ENCODE results near the gene ANKRD42.
"Not testable (repeated sequence)": the region's sequence is repeated elsewhere in the genome, so short reads cannot be mapped to it uniquely, and the experiment has no call there.

Gene ANKRD42

DNA sequence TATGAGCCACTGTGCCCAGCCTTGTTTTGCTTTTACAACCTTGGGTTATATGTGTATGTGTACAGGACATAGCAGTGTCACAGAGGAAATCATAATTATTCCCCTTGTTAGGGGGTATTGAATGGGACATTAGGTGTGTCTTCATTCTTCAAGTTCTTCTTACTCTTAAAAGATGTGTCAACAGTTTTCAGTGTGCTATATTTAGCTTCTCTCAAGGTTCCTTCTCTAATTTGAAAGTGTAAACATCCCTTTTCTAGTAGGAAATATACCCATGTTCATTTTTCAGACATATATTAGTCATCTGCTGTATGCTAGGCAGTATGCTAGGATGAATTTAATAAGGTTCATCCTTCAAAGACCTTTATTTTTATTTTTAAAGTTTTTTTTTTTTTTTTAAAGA lies 19.5 kb upstream of the ANKRD42 start:
- no peak for DNase-seq (ENCODE audit: low read depth)

DNA sequence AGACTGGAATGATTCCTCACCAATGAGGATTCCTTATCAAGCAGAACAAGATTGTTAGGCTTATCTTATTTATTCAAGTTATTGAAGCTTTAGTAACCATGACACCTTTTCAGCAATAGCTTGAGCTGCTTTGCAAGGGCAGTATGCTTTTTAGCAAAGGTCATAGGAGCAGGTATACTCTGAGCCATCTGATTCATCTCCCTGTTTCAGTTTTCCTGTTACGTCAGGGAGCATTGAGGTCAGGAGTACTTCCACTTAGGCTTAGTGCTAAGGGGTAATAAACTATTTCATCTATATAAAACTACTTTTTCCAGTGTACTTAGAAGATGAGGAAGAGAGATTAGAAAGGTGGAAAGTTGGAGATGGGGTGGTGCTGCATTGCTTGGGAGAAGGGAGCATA lies 17.7 kb upstream of the ANKRD42 start:
- no peak for DNase-seq (ENCODE audit: low read depth)

DNA sequence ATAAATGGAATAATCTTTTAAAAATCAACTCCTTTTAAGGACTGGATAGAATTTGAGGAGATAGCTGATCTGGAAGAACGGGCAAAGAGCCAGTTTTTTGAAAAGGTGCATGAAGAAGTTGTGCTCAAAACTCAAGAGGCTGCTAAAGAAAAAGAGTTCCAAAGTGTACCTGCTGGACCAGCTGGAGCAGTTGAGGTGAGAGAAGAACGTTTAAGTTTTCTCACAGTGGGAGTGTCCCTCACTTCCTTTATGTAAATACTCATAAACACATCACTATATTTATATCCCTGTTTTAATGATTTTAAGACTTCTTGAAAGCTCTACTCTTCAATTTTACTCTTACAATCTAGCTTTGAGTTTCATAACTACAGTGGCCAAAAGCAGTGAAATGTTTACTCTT lies 11.7 kb upstream of the ANKRD42 start:
- no peak for DNase-seq (ENCODE audit: low read depth)

DNA sequence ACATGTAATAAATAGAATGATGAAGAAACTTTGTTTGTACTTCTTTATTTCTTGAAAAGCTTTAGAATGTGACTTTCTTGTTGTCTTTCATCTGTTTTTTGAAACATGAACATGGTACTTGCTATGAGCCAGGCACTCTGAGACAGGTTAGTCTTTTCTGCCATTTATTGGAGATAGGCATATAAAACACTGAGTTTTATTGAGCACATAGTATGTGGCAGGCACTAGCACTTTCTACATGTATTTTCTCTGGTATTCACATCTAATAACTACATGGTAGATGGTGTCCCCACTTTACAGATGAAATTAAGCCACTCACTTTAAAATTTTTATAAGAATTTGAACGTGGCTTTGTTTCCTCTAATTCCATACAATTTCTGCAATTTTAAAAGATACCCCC lies 7.7 kb upstream of the ANKRD42 start:
- no peak for DNase-seq (ENCODE audit: low read depth)

DNA sequence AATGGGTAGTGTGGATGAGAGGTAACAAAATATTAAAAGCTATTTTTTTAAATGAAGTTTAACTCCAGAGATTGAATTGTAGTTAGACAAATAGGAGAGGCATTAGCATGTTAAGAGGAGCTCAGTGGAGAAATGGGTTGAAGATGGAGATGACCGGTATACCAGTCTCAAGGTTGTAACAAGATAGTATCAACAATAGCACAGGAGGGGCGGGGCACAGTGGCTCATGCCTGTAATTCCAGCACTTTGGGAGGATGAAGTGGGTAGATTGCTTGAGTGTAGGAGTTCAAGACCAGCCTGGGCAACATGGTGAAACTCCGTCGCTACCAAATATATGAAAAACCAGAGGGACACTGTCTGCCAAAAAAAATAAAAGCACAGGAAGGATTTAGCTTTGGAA lies 6.0 kb upstream of the ANKRD42 start:
- DNase-seq (ENCODE audit: low read depth) = no peak

DNA sequence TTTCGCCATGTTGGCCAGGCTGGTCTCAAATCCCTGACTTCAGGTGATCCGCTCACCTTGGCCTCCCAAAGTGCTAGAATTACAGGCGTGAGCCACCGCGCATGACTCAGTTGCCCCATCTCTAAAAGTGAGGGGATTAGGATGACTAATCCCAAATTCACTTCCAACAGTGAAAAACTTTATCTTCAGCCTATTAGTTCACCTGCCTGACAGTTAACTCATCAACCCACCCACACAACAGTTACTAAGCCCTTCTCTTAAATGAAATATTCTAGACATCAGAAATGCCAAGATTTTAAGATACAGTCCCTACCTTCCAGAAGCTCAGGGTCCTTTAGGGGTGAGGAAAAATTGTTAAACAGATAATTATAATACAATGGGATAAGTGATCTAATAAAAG lies 2.0 kb upstream of the ANKRD42 start:
- DNase-seq (ENCODE audit: low read depth) = no peak

DNA sequence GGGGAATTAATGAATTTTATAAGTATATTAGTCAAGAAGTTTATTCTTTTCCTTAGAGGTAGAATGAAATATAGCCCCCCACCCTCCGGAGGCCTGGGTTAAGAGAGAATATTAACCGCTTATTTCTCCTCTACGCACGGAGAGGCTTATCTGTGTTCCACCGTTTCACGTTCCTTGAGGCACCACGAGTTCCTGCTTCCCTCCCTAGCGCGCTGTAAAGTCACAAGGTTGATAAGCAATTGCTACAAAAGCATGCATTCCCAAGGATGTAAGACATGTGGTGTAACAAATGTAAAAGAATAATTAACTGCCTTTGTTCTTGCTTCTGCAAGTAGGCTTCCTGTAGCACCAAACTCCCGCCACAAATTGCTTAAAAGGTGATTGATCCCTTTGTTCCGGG lies 1.5 kb upstream of the ANKRD42 start:
- DNase-seq (ENCODE audit: low read depth) = no peak

DNA sequence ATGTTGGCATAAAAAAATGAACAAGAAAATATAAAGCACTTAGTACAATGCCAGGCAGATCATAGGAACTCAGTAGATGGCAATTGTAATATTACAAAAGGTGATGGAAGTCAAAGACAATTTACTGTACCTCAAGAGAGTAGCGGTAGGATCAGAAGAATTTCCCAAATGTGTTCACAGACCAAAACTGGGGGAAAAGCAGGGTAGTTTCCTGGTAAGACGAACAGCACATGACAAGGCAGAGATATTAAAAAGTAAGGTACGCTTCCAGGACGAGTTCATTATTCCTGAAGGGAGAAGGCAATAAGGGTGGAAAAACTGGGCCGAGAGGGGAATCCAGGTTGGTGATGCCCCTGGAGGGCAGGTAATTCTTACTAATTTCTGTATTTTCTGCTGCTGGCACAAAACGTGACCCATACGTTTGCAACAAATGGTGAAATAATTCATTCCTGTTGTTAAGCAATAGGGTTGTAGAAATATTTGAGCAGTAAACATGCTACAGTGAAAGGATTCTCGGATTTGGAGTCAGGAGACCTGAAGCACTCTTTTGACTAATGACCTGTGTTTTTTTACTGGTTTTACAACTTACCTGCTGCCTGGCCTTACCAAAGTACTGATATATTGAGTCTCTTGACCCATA lies 786 bp upstream of the ANKRD42 start:
- no peak for DNase-seq (ENCODE audit: low read depth)

DNA sequence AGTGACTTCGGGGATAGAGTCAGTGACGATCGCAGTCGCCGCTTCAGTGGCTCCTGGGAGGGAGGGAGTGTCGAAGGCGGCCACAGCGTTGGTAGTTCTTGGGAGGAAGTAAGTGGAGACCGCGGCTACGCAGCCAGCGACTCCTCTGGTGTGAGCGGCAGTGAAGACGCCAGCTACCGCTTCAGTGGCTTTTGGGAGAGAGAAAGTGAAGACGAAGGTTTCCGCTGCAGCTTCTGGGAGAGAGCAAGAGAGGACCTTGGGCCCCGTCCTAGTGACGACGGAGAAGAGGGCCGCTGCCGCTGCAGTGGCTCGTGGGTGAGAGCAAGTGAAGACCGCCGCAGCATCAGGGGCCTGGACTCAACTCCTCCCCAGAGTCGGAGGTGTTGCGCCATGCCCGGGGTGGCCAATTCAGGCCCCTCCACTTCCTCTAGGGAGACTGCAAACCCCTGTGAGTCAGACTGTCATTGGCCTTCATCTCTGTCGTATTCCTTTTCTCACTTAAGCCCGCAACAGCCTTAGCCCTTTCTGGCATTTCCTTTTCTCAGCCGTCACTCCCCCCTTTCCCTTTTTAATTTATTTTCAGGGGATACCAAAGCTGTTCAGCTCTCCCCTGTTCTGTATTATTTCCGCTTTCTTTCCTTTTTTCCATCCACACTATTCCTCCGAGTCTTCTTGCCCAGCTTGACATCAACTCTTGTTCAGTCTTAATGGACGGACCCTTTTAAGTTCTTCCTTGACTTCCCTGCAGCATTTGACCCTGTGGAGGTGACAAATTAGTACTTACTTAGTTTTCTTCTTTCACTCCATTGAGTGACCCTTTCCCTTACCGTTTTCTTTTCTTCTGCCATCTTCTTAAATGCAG lies 1.0 kb downstream of the ANKRD42 start:
- DNase-seq (ENCODE audit: low read depth) = peak; percentile 29

DNA sequence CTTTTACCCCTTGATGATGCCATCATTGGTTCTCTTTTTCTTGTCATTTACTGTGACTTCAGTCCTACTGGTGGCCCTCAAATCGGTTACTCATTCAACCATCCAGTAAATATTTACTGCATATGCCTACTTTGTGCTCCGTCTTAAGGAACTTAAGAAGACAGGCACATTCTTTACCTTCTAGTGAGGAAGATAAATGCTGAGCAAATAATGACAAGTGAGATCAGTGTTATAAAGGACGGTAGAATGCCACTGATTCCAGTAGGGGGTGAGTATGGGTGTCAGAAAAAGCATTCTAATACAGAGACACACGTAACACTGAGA lies 1.6 kb downstream of the ANKRD42 start:
- DNase-seq (ENCODE audit: low read depth) = no peak

DNA sequence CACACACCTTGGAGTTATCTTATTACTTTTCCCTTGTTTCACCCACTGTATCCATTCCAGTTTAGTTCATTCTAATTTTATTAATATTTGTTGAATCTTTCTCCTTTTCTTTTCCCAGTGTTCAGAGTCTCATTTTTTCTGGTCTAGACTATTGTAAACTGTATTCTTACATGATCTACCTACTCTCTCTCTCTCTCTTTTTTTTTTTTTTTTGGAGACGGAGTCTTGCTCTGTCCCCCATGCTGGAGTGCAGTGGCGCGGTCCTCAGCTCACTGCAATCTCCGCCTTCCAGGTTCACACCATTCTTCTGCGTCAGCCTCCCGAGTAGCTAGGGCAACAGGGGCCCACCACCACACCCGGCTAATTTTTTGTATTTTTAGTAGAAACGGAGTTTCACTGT lies 2.1 kb downstream of the ANKRD42 start:
- DNase-seq (ENCODE audit: low read depth) = no peak

DNA sequence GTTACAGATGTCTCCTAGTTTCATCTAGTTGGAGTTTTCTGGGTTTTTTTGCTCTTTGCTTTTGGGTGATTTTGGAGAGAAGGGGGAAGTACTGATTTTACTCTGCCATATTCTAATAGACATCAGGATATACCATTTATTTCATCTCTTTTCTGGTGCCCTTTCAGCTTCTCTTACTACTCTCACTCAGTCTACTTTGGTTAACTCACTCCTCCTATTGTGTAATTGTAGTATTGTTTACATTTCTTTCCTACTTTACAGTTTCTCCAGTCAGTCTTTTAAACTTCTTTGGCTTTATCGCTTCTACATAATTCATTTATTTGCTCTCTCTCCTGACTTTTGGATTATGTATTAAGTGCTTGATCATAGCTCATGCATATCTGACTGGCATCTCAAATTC lies 6.5 kb downstream of the ANKRD42 start:
- no peak for DNase-seq (ENCODE audit: low read depth)

DNA sequence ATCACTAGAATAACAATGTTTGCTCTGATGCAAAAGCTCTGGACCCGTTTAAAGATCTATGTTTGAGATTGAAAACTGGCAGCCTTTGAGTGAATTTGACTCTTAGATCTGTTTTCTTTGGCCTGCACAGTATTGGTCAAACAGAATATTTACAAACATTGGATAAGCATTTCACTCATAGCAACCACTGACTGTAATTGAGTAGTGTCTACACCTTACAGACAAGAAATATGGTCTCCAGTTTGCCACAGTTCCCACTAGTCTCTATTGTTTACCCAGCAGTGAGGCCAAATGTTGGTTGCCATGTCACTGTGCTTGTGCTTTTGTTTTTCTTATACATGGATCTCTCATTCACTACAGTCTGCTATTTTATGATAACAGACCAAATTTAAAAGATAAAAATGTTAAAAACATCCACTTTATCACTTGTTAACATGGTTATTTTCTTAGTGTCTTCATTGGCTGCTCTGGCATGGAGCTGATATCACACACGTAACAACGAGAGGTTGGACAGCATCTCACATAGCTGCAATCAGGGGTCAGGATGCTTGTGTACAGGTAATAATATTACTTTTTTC lies 12.2 kb downstream of the ANKRD42 start:
- no peak for DNase-seq (ENCODE audit: low read depth)

DNA sequence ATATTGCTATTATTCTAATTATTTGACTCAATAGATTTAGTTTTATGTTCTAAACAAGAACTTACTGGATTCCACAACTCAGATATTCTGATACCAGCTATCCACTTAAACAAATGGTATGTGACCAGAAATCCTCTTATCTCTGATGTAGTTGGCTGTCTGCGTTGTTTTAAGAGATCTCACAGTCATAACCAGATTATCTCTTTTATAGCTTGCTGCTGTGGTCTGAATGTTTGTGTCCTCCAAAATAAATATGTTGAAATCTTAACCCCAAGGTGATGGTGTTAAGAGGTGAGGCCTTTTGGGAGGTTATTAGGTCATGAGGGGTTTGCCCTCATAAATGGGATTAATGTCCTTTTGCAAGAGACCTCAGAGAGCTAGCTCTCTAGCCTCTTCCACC lies 12.7 kb downstream of the ANKRD42 start:
- no peak for DNase-seq (ENCODE audit: low read depth)

DNA sequence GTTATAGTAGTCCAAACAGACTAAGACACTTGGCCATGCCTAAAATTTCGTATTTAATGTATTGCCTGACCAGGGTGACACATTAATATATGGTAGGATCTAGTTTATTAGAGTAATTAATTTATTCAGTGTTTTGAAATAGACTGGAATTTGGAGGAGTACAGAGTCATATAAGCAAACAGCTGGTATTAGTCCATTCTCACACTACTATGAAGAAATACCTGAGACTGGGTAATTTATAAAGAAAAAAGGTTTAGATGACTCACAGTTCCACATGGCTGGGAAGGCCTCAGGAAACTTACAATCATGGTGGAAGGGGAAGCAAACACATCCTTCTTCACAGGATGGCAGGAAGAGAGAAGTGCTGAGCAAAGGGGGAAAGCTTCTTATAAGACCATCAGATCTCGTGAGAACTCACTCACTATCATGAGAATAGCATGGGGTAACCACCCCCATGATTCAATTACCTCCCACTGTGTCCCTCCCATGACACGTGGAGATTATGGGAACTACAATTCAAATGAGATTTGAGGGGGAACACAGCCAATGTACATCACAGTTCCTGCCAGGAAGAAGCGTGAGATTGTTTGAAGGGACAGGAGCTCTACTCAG lies 13.4 kb downstream of the ANKRD42 start:
- DNase-seq (ENCODE audit: low read depth) = not testable (repeated sequence)

DNA sequence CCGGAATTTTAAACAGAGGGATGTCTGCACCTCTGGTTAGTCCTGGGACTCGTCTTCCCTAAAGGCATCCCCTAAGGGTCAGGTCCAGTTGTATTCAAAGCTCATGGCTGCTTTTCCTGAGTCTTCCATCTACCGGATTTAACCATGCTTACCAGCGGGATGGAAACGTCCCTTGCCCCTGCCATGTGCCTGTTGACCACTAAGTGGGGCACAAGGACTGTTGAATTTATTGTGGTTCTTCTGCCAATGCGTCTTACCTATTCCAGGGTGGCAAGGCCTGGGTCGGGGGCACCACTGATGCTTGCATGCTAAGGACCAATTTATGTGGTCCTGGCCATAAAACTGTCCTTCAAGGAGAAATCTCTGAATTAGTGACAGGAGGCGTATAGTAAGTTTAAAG lies 25.6 kb downstream of the ANKRD42 start:
- DNase-seq (ENCODE audit: low read depth) = no peak

DNA sequence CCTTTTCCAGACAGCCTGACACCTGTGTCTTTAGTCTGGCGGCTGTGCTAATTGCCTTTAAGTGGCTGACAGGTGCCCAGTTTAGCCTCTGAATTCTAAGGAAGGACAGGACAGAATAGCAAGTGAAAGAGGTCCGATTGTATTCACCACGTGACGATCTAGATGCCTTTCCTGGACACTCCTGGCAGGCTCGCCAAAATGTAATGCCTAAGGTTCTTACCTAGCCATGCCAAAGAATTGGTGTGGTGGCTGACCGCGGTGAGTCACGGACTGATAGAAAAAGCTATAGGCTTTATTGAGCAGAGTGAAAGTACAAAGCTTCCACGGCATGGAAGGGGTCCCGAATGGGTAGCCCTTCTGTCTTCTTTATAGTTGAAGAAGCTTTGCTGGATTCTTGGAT lies 26.7 kb downstream of the ANKRD42 start:
- DNase-seq (ENCODE audit: low read depth) = no peak

DNA sequence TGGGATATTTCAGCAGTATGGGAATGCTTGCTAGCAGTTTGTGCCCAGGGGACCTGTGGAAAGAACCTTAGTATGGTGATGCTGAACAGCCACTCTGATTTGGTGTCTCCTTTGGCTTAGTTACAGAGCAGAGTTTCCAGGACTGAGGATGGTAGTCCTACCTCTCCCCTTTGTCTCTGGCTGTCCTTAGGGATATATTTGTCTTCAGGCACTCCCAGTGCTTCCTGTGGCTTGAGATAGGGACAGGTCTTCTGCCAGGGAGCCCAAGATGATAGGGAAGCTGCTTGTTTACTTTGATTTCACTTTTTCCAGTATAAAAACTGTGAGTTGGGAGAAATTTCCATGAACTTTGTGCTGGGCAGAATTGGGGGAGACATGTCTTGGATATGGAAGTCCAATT lies 28.2 kb downstream of the ANKRD42 start:
- DNase-seq (ENCODE audit: low read depth) = no peak

DNA sequence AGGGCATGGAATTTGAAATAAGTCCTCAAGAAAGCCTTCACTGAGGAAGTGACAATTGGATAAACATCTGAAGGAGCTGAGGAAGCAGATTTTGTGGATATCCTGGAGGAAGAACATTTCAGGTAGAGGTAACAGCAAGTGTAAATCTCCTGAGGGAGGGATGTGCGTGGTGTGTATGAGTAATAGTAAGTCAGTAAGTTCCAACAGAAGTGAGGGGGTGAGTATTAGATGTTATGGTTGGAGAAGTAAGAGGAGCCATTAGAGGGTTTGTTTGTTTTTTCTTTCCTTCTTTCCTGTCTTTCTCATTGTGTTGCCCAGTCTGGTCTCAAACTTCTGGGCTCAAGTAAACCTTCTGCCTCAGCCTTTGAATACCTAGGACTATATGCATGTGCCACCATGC lies 29.0 kb downstream of the ANKRD42 start:
- no peak for DNase-seq (ENCODE audit: low read depth)

DNA sequence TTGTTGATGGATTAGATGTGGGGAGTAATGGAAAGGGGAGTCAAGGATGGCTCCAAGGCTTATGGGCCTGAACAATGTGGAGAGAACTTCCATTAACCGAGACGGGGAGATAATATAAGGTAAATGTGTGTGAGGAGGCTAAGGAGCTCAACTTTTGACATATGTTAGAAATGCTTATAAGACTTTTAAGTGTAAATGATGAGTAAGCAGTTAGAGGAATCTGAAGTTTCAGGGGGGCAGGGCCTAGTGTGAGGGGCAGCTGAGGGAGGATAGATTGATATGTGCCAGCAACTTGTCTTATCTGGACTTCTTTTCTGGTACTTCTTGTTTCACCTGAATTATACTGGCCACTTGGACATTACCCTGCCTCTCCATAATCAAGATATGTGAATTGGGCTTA lies 29.9 kb downstream of the ANKRD42 start:
- DNase-seq (ENCODE audit: low read depth) = no peak

DNA sequence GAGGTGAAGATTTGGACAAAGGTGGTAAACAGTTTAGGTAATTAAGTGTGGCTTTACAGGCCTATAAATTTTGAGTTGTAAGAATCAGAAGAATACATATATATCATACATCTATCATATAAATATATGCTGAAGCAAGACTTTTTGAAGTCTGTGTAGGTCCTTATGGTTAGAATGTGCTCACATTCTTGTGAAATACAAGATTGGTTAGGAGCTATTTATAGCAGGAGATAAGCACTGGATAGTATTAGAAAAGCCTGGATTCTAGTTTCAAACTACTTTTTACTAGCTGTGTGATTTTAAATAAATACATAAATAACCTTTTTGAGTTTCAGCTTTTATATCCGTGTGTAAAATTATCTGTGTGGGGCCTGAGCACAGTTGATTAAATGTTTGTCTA lies 42.3 kb downstream of the ANKRD42 start:
- no peak for DNase-seq (ENCODE audit: low read depth)

DNA sequence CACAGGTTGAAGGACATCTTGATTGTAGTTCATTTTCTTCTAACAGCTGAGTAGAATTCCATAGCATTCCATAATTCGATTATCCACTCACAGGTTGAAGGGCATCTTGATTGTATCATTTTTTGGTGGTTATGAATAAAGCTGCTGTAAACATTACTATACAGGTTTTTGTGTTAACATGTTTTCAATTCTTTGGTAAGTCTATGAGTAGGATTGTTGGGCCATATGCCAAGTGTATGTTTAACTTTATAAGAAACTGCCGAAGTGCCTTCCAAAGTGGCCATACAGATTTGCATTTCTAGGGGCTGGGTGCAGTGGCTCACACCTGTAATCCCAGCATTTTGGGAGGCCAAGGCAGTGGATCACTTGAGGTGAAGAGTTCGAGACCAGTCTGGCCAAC lies 44.6 kb downstream of the ANKRD42 start:
- no peak for DNase-seq (ENCODE audit: low read depth)

DNA sequence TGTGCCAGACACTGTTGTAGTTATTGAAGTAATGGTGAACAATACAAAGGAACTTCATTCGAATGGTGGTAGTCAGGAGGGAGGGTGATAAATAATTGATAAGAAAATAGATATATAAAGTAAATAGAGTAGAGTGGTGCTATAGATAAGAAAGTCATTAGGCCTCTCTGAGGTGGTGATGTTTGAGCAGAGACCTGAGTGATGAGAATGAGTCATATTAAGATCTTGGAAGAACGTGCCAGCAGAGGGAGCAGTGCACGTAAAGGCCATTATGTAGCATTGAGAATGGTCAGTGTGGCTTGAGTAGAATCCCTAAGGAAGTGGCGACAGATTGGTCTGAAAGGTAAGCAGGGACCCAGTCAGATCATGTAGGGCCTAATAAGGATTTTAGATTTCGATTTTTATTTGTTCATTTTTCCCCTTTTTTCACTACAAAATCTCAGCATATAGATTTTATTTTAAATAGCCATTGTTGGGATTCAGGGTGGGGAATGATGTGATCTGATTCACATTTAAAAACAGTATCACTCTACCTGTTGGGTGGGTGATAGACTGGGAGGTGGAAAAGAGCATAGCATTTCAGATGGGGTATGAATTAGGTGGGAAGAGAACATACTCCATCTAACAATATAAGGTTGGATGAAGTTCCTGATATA lies 47.9 kb downstream of the ANKRD42 start:
- DNase-seq (ENCODE audit: low read depth) = no peak

Measured in stimulated activated CD8-positive, alpha-beta memory T cell treated with anti-CD3 and anti-CD28 coated beads, Interleukin-12 subunit alpha, Interleukin-12 subunit beta, amount 100 ng/mL, for 1 hour (primary cell).